ENCODE measurements around the gene XK. TPM values are rescaled to one million over a fixed set of nuclear protein-coding genes. Genes with fewer than 3 reads are reported as not detected.

XK gene
- total RNA-seq, 1 donor from 2014 or later = 8.9 TPM

DNA sequence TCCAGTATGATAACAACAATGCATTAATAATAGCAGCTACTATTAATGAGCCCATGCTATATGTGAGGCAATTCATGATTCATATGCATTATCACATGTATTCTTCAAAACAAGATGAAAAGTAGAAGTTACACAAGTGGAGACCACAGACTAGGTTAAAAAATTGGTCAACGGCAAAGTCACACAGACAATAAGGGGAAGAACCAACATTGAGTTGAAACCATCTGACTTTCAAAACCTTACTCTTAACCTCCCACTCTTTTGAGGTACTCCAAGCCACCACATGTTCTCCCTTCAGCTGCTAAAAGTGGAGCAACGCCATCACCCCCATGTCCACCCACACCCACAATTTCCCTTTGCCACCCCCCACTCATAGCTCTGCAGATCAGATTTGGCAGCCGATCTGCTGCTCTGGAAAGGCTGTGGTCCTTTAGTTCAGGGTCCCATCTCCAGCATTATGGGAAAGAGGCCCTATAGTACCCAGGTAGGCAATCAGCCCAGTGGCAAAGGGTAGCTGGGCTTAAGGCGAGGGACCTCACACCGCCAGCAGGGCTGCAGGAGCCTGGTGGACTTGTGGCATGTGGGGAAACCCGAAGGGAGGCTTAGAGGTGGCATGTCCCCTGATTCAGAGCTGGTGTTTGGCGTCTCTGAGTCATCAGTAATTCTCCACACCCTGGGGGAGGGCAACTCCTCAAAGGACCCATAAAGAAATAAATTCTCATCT, 60.8 kb downstream of the XK start:
- Histone ChIP-seq H3K27ac (ENCODE audit: low read depth, low read length) (no peak overlapping the region), H3K4me1 (ENCODE audit: control insufficient read depth in 3 of 3, insufficient read depth in 3 of 3, low read length in 3 of 3) (no peaks in the 10 kb centered on the region), H3K36me3 (ENCODE audit: control insufficient read depth in 3 of 3, insufficient read depth in 3 of 3, low read length in 3 of 3) (no peaks in the 10 kb centered on the region), H3K27me3 (ENCODE audit: control insufficient read depth in 3 of 3, insufficient read depth in 3 of 3, low read length in 3 of 3) (peaks cover 0 to 5% (median 0%) of the 10 kb centered on the region in 3 donors), H3K4me3 (ENCODE audit: low read length in 3 of 3) (no peak overlapping the region), H3K9me3 (ENCODE audit: control insufficient read depth in 3 of 3, low read length in 3 of 3) (no peaks in the 10 kb centered on the region), H3K9ac (ENCODE audit: low read depth in 1 of 3, low read length in 3 of 3) (no peak overlapping the region)

DNA sequence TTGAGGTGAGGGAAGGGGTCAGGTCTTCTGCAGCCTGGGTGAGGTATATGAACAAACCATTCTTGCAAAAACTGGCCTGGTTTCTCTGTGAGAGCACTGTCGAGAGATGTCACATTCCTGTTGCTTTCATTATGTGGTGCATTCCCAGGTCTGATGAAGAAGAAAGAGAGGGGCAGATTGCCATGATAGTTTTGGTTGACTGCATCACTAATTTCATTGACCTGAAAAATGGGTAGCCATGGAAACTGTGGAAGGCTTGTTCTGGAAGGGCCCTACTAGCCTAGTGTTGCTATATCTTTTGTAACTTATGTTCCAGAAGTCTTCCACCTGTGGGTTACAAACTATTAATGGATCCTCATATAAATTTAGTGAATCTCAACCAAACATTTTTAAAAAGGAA, 61.4 kb downstream of the XK start:
- H3K4me3 ChIP-seq (ENCODE audit: low read length in 3 of 3) = no peak overlapping the region
- peaks cover 0 to 5% (median 0%) of the 10 kb centered on the region in 3 donors for H3K27me3 ChIP-seq (ENCODE audit: control insufficient read depth in 3 of 3, insufficient read depth in 3 of 3, low read length in 3 of 3)
- no peaks in the 10 kb centered on the region for H3K9me3 ChIP-seq (ENCODE audit: control insufficient read depth in 3 of 3, low read length in 3 of 3)
- H3K4me1 ChIP-seq (ENCODE audit: control insufficient read depth in 3 of 3, insufficient read depth in 3 of 3, low read length in 3 of 3) = no peaks in the 10 kb centered on the region
- H3K36me3 ChIP-seq (ENCODE audit: control insufficient read depth in 3 of 3, insufficient read depth in 3 of 3, low read length in 3 of 3) = no peaks in the 10 kb centered on the region
- H3K9ac ChIP-seq (ENCODE audit: low read depth in 1 of 3, low read length in 3 of 3) = no peak overlapping the region
- H3K27ac ChIP-seq (ENCODE audit: low read depth, low read length) = no peak overlapping the region

DNA sequence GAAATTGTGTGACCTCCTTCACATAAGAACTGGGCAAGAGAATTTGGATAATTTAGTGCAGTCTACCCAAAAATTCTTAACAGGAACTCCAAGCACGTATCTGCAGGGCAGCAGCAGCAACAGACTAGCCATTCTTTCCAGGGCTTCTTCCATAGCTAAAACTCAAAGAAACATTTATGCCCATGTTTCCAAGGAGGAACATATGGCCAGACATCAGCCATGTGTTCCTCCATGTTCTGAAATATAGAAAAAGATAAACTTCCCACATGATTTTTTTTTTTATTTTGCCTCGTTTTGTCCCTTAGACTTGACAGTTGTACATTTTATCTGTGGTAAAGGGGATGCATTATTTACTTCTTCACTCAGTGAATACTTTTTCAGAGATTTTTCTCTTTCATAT, 66.7 kb downstream of the XK start:
- Histone ChIP-seq H3K9me3 (ENCODE audit: control insufficient read depth in 3 of 3, low read length in 3 of 3) (no peaks in the 10 kb centered on the region), H3K9ac (ENCODE audit: low read depth in 1 of 3, low read length in 3 of 3) (no peak overlapping the region)

DNA sequence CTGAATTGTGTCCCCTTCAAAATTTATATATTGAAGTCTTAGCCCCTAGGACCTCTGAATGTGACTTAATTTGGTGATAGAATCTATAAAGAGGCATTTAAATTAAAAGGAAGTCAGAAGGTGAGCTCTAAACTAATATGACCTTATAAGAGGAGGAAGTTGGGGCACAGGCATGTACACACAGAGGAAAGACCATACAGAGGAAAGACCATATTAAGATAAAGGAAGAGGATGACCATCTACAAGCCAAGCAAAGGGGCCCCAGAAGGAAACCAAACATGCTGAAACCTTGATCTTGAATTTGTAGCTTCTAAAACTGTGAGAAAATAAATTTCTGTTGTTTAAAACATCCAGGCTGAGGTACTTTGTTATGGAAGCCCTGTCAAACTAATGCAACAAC, 67.3 kb downstream of the XK start:
- Histone ChIP-seq H3K36me3 (ENCODE audit: control insufficient read depth in 3 of 3, insufficient read depth in 3 of 3, low read length in 3 of 3) (no peaks in the 10 kb centered on the region), H3K9me3 (ENCODE audit: control insufficient read depth in 3 of 3, low read length in 3 of 3) (no peaks in the 10 kb centered on the region), H3K4me1 (ENCODE audit: control insufficient read depth in 3 of 3, insufficient read depth in 3 of 3, low read length in 3 of 3) (no peaks in the 10 kb centered on the region), H3K9ac (ENCODE audit: low read depth in 1 of 3, low read length in 3 of 3) (no peak overlapping the region), H3K4me3 (ENCODE audit: low read length in 3 of 3) (no peak overlapping the region), H3K27ac (ENCODE audit: low read depth, low read length) (no peak overlapping the region), H3K27me3 (ENCODE audit: control insufficient read depth in 3 of 3, insufficient read depth in 3 of 3, low read length in 3 of 3) (no peaks in the 10 kb centered on the region)

More for the DNA sequence above, 66.7 kb downstream of the XK start:
- Histone ChIP-seq H3K27ac (ENCODE audit: low read depth, low read length) (no peak overlapping the region), H3K27me3 (ENCODE audit: control insufficient read depth in 3 of 3, insufficient read depth in 3 of 3, low read length in 3 of 3) (no peaks in the 10 kb centered on the region), H3K36me3 (ENCODE audit: control insufficient read depth in 3 of 3, insufficient read depth in 3 of 3, low read length in 3 of 3) (no peaks in the 10 kb centered on the region), H3K4me1 (ENCODE audit: control insufficient read depth in 3 of 3, insufficient read depth in 3 of 3, low read length in 3 of 3) (no peaks in the 10 kb centered on the region), H3K4me3 (ENCODE audit: low read length in 3 of 3) (no peak overlapping the region)

DNA sequence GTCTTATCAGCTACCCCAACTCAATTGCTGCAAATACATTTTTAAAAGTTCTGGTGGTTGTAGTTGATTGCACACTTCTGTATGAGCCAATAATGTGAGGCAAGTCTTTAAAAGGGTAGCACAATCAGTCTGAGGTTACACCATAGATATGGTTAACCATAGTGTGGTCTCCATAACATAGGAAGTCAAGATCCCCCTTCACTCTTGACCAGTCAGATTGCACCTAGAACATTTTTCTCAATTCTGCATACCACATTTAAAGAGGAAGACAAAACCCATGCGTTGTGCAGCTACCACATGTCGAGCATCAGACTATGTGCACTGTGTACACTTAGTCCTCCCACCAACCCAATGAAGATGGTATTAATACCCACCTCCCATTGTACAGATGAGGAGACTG, 67.8 kb downstream of the XK start:
- H3K36me3 ChIP-seq (ENCODE audit: control insufficient read depth in 3 of 3, insufficient read depth in 3 of 3, low read length in 3 of 3) = no peaks in the 10 kb centered on the region
- no peaks in the 10 kb centered on the region for H3K27me3 ChIP-seq (ENCODE audit: control insufficient read depth in 3 of 3, insufficient read depth in 3 of 3, low read length in 3 of 3)
- no peaks in the 10 kb centered on the region for H3K9me3 ChIP-seq (ENCODE audit: control insufficient read depth in 3 of 3, low read length in 3 of 3)
- no peak overlapping the region for H3K4me3 ChIP-seq (ENCODE audit: low read length in 3 of 3)
- no peaks in the 10 kb centered on the region for H3K4me1 ChIP-seq (ENCODE audit: control insufficient read depth in 3 of 3, insufficient read depth in 3 of 3, low read length in 3 of 3)
- H3K9ac ChIP-seq (ENCODE audit: low read depth in 1 of 3, low read length in 3 of 3) = no peak overlapping the region
- H3K27ac ChIP-seq (ENCODE audit: low read depth, low read length) = no peak overlapping the region

DNA sequence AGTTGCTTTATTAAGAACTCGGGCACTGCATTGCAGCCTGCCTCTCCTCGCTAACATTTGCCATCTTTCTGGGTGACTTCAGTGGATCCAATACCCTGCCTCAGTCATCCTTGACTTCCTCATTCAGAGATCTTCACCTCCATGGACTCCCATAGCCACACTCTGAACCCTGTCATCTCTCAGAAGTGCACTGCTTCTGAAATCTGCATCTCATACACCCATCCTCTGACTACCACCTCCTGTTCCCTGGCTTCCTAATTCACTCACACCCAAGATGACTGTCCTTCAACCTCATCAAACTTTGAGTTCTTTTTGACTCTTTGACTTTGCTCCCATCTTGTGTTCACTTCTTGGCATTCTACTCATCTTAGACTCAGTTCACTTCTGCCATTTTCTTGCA, 68.9 kb downstream of the XK start:
- H3K27me3 ChIP-seq (ENCODE audit: control insufficient read depth in 3 of 3, insufficient read depth in 3 of 3, low read length in 3 of 3) = no peaks in the 10 kb centered on the region
- no peaks in the 10 kb centered on the region for H3K36me3 ChIP-seq (ENCODE audit: control insufficient read depth in 3 of 3, insufficient read depth in 3 of 3, low read length in 3 of 3)
- no peaks in the 10 kb centered on the region for H3K9me3 ChIP-seq (ENCODE audit: control insufficient read depth in 3 of 3, low read length in 3 of 3)
- H3K4me1 ChIP-seq (ENCODE audit: control insufficient read depth in 3 of 3, insufficient read depth in 3 of 3, low read length in 3 of 3) = no peaks in the 10 kb centered on the region
- H3K27ac ChIP-seq (ENCODE audit: low read depth, low read length) = no peak overlapping the region
- H3K4me3 ChIP-seq (ENCODE audit: low read length in 3 of 3) = no peak overlapping the region
- H3K9ac ChIP-seq (ENCODE audit: low read depth in 1 of 3, low read length in 3 of 3) = no peak overlapping the region

DNA sequence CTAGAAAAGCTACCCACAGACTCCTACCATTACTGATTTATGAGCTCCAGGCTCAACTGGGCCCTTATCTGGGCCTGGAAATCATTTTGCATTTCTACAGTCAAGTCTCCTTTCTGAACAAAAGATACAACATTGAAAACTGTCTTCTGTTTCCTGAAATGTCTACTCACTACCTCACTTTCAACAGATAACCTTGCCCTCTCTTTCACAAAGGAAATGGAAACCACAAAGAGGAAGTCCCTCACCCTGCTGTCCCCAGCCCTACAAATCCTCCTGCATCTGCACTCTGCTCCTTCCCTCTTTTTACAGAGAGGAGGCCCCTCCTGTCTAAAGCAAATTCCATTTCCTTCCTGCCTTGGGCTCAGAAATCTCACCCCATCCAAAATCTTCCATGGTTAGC, 69.4 kb downstream of the XK start:
- Histone ChIP-seq H3K4me3 (ENCODE audit: low read length in 3 of 3) (no peak overlapping the region), H3K9ac (ENCODE audit: low read depth in 1 of 3, low read length in 3 of 3) (no peak overlapping the region), H3K4me1 (ENCODE audit: control insufficient read depth in 3 of 3, insufficient read depth in 3 of 3, low read length in 3 of 3) (no peaks in the 10 kb centered on the region), H3K27me3 (ENCODE audit: control insufficient read depth in 3 of 3, insufficient read depth in 3 of 3, low read length in 3 of 3) (no peaks in the 10 kb centered on the region), H3K36me3 (ENCODE audit: control insufficient read depth in 3 of 3, insufficient read depth in 3 of 3, low read length in 3 of 3) (no peaks in the 10 kb centered on the region), H3K27ac (ENCODE audit: low read depth, low read length) (no peak overlapping the region), H3K9me3 (ENCODE audit: control insufficient read depth in 3 of 3, low read length in 3 of 3) (no peaks in the 10 kb centered on the region)

DNA sequence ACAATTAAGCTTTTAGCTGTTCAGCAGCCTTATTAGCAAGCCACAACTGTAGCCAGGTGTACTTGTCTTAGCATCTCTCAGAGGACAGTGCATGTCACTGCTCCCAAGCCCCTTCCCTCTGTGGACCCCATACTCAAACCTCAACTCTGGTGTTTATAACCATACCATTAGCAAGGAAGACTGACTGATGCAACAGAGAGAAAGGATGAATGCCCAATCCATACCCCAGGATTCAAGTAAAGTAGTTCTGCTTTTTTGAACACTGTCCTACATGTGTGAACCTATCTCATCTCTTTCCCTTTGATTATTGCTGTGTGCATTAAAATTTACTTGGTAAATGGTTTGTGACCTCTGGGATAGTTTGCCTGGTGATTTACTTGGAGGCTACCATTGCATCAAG, 71.5 kb downstream of the XK start:
- H3K27me3 ChIP-seq (ENCODE audit: control insufficient read depth in 3 of 3, insufficient read depth in 3 of 3, low read length in 3 of 3) = no peaks in the 10 kb centered on the region
- no peaks in the 10 kb centered on the region for H3K9me3 ChIP-seq (ENCODE audit: control insufficient read depth in 3 of 3, low read length in 3 of 3)
- no peaks in the 10 kb centered on the region for H3K4me1 ChIP-seq (ENCODE audit: control insufficient read depth in 3 of 3, insufficient read depth in 3 of 3, low read length in 3 of 3)
- H3K27ac ChIP-seq (ENCODE audit: low read depth, low read length) = no peak overlapping the region
- no peak overlapping the region for H3K4me3 ChIP-seq (ENCODE audit: low read length in 3 of 3)
- no peaks in the 10 kb centered on the region for H3K36me3 ChIP-seq (ENCODE audit: control insufficient read depth in 3 of 3, insufficient read depth in 3 of 3, low read length in 3 of 3)
- no peak overlapping the region for H3K9ac ChIP-seq (ENCODE audit: low read depth in 1 of 3, low read length in 3 of 3)

DNA sequence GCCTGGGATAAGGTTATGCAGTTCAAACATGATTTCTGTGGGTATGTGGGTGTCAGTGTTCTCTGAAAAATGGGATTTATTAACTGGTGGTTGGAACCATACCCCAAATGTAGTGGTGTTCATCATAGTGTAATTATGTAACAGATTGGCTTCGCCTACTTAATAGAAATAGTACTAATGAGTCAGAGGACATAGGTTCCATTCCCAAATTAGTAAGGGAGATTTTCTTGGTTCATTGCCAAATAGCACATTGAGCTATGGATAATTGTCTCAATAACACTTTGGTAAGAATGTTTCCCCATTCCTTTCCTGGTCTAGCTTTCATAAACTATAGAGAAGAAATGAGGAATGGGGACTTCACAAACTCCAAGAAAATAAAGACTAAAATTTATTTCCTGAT, 73.8 kb downstream of the XK start:
- no peak overlapping the region for H3K4me3 ChIP-seq (ENCODE audit: low read length in 3 of 3)

DNA sequence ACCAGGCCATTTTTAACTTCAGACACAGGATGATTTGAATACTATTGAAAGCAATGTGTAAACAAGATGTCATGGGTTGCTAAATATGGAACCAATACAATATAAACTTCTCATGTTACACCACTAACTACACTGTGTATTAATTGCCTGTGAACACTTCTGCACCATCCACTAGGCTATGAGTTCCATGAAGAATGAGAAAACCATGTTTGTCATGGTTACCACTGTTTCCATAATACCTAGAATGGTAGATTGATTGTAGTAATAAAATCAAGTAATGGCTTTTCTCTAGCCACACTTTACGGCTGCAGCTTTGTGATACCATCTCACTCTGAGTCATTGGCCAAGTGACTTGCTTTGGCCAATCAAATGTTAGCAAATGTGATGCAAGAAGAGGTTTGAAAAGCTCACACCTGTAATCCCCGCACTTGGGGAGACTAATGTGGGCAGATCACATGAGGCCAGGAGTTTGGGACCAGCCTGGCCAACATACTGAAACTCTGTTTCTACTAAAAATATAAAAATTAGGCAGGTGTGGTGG, 74.4 kb downstream of the XK start:
- Histone ChIP-seq H3K9ac (ENCODE audit: low read depth in 1 of 3, low read length in 3 of 3) (no peak overlapping the region), H3K27me3 (ENCODE audit: control insufficient read depth in 3 of 3, insufficient read depth in 3 of 3, low read length in 3 of 3) (no peaks in the 10 kb centered on the region), H3K27ac (ENCODE audit: low read depth, low read length) (no peak overlapping the region), H3K4me3 (ENCODE audit: low read length in 3 of 3) (no peak overlapping the region), H3K9me3 (ENCODE audit: control insufficient read depth in 3 of 3, low read length in 3 of 3) (no peaks in the 10 kb centered on the region), H3K4me1 (ENCODE audit: control insufficient read depth in 3 of 3, insufficient read depth in 3 of 3, low read length in 3 of 3) (no peaks in the 10 kb centered on the region), H3K36me3 (ENCODE audit: control insufficient read depth in 3 of 3, insufficient read depth in 3 of 3, low read length in 3 of 3) (no peaks in the 10 kb centered on the region)

More for the DNA sequence above, 73.8 kb downstream of the XK start:
- H3K4me1 ChIP-seq (ENCODE audit: control insufficient read depth in 3 of 3, insufficient read depth in 3 of 3, low read length in 3 of 3) = no peaks in the 10 kb centered on the region
- no peaks in the 10 kb centered on the region for H3K9me3 ChIP-seq (ENCODE audit: control insufficient read depth in 3 of 3, low read length in 3 of 3)
- no peaks in the 10 kb centered on the region for H3K36me3 ChIP-seq (ENCODE audit: control insufficient read depth in 3 of 3, insufficient read depth in 3 of 3, low read length in 3 of 3)
- H3K9ac ChIP-seq (ENCODE audit: low read depth in 1 of 3, low read length in 3 of 3) = no peak overlapping the region
- no peaks in the 10 kb centered on the region for H3K27me3 ChIP-seq (ENCODE audit: control insufficient read depth in 3 of 3, insufficient read depth in 3 of 3, low read length in 3 of 3)
- H3K27ac ChIP-seq (ENCODE audit: low read depth, low read length) = no peak overlapping the region

Measured in skeletal muscle tissue (tissue), 4 donors.